ENCODE measurements around the gene ZC3H13.

GRCh38 chr13:46022481-46022880, 30.1 kb downstream of the ZC3H13 start:
- TF ChIP-seq EZH2phosphoT487 (IDR thresholded peaks at IDR 0.05; ENCODE audit: insufficient read depth, low read depth) (no peak), EZH2 (IDR thresholded peaks at IDR 0.05; ENCODE audit: insufficient read depth, poor library complexity, severe bottlenecking) (no peak)

Measured in GM23248 (cell line).